Glutamatergic neuron (in vitro differentiated cells): Measurements from ENCODE around the gene SLC30A1. TPM values are rescaled to one million over a fixed set of nuclear protein-coding genes. Genes with fewer than 3 reads are reported as not detected.

ENCODE experiments used
- DNase-seq: peaks from one replicate; pipeline ENCODE4 v3.0.0; 2022
- H3K27ac Mint-ChIP-seq: one replicate; pipeline ENCODE4 v1.8.0; 2020; ENCODE audit warnings: mild to moderate bottlenecking, mixed read lengths, inconsistent platforms; ENCODE audit not compliant: unreplicated experiment
- H3K27me3 Mint-ChIP-seq: one replicate; pipeline ENCODE4 v1.8.0; 2020; ENCODE audit warnings: mild to moderate bottlenecking, moderate library complexity, mixed read lengths, inconsistent platforms; ENCODE audit not compliant: unreplicated experiment
- H3K36me3 Mint-ChIP-seq: one replicate; pipeline ENCODE4 v1.8.0; 2020; ENCODE audit warnings: mild to moderate bottlenecking, mixed read lengths, inconsistent platforms; ENCODE audit not compliant: unreplicated experiment
- H3K4me1 Mint-ChIP-seq: one replicate; pipeline ENCODE4 v1.8.0; 2020; ENCODE audit warnings: mild to moderate bottlenecking, low read depth, mixed read lengths, inconsistent platforms; ENCODE audit not compliant: unreplicated experiment
- H3K4me3 Mint-ChIP-seq: one replicate; pipeline ENCODE4 v1.8.0; 2020; ENCODE audit warnings: mild to moderate bottlenecking, mixed read lengths, inconsistent platforms; ENCODE audit not compliant: unreplicated experiment
- H3K9me3 Mint-ChIP-seq: one replicate; pipeline ENCODE4 v1.8.0; 2020; ENCODE audit warnings: mild to moderate bottlenecking, moderate library complexity, mixed read lengths, inconsistent platforms; ENCODE audit not compliant: unreplicated experiment
- total RNA-seq: library from RNA; stranded (reverse); fragmentation: NEBNext Ultra II Directional; extraction: Animal tissue kit (Norgen Biotek cat#: 25700); gene quantifications from one replicate; pipeline ENCODE4 v1.2.1, GENCODE V29; 2021; ENCODE audit not compliant: unreplicated experiment
- TF ChIP-seq, protein P1 (sequence below): fragments of 200-600 bp; sonication (generic); IDR thresholded peaks from one replicate; pipeline ENCODE4 v1.5.0; 2021; ENCODE audit not compliant: partially characterized antibody, unreplicated experiment

SLC30A1 gene
- total RNA-seq, 1 donor from 2014 or later = 3.1 TPM

DNA sequence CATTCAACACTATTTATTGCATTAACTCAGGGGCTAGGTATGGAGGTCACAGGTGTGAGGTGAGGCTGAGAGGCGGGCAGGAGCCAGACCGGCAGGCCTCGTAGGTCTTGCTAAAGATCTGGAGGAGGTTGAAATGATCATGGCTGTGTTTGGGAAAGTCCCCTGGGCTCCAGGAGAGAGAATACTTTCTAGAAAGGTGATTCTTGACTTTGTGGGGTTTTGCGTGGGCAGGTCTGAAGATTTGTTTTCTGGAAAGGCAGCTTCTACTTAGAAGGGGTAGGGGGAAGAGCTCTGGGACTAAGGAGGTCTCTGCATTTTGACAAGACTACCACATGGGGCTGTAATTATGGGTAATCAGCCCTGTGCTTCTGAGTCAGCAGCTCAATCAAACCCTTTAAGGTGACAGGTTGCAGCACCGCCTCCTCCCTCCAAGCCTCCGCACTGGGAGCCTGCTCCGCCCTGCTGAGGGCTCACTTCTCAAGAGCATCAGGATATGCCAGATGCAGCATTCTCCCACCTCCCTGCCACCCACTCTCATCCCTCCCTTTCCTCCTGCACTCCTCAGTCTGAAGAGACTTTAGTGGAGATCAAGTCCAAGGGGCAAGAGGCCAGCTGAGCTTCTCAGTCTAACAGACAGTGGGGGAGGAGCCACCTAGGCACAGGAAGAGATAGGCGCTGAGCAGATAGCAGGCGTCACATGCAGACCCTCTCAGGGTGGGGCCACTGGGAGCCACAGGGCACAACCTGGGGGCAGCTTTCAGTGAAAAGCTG is 30.5 kb downstream of the SLC30A1 start:
- no peak overlapping the region for H3K27ac Mint-ChIP-seq
- H3K27me3 Mint-ChIP-seq = no peaks in the 10 kb centered on the region
- H3K4me3 Mint-ChIP-seq = no peak overlapping the region
- DNase-seq = no peak
- no peaks in the 10 kb centered on the region for H3K36me3 Mint-ChIP-seq
- H3K4me1 Mint-ChIP-seq = no peaks in the 10 kb centered on the region
- TF ChIP-seq, protein P1, sequence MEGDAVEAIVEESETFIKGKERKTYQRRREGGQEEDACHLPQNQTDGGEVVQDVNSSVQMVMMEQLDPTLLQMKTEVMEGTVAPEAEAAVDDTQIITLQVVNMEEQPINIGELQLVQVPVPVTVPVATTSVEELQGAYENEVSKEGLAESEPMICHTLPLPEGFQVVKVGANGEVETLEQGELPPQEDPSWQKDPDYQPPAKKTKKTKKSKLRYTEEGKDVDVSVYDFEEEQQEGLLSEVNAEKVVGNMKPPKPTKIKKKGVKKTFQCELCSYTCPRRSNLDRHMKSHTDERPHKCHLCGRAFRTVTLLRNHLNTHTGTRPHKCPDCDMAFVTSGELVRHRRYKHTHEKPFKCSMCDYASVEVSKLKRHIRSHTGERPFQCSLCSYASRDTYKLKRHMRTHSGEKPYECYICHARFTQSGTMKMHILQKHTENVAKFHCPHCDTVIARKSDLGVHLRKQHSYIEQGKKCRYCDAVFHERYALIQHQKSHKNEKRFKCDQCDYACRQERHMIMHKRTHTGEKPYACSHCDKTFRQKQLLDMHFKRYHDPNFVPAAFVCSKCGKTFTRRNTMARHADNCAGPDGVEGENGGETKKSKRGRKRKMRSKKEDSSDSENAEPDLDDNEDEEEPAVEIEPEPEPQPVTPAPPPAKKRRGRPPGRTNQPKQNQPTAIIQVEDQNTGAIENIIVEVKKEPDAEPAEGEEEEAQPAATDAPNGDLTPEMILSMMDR = no peak
- H3K9me3 Mint-ChIP-seq = peaks cover 1% of the 10 kb centered on the region

DNA sequence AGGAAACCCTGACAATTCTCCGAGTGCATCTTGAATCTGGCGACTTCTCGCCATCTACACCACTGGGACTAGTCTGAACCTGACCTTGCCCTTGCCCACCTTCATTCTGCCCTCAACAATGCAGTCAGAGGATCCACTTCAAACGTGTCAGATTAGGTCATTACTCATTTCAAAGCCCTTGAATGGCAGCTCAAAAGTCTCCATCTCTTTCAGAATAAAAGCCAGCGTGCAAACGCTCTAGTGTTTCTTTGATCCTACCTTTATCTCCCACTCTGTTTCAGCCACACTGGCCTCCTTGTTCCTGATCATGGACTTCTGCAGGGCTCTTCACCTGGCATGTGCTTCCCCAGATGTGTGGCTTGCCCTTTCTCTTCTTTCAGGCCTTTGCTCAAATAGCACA is 31.3 kb downstream of the SLC30A1 start:
- no peaks in the 10 kb centered on the region for H3K27me3 Mint-ChIP-seq
- H3K9me3 Mint-ChIP-seq = peaks cover 1% of the 10 kb centered on the region
- DNase-seq = no peak
- H3K4me1 Mint-ChIP-seq = no peaks in the 10 kb centered on the region
- H3K27ac Mint-ChIP-seq = no peak overlapping the region
- TF ChIP-seq, protein P1 = no peak
- H3K4me3 Mint-ChIP-seq = no peak overlapping the region
- H3K36me3 Mint-ChIP-seq = no peaks in the 10 kb centered on the region

DNA sequence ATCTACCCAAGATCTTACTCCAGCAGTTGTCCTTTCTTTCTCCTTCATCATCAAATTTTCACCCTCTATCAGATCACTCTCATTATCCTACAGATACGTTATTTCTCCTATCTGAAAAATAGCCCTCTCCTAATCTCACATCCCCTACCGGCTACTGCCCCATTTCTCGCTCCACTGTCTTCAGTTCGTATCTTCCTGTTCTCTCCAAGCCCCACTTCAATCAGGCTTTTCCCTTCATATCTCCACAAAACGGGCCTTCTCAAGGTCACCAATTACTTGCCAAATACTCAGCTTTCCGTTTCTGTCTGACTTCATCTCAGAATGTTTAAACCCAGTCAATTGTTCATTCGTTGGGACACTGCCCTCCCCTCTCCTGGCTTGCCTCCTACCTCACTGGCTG is 32.4 kb downstream of the SLC30A1 start:
- TF ChIP-seq, protein P1 = no peak
- H3K27me3 Mint-ChIP-seq = no peaks in the 10 kb centered on the region
- no peak overlapping the region for H3K27ac Mint-ChIP-seq
- H3K36me3 Mint-ChIP-seq = peaks cover 3% of the 10 kb centered on the region
- DNase-seq = no peak
- peaks cover 1% of the 10 kb centered on the region for H3K9me3 Mint-ChIP-seq
- H3K4me3 Mint-ChIP-seq = no peak overlapping the region
- no peaks in the 10 kb centered on the region for H3K4me1 Mint-ChIP-seq

DNA sequence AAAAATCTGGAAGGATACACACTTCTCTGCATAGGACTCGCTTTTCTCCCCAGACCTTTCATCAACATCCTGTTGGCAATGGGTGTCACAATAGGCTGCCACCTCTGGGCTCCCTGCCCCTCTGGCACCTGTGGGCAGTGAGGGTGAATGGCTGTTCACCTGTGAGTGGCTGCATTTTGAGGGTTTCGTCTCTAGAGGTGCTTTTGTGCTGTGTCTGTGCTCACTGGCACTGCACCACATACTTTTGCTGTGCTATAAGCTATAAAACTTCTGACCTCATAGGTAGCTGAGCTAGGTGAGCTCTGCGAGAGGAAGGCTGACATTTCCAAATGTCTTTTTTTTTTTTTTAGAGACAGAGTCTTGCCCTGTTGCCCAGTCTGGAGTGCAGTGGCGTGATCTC is 35.9 kb downstream of the SLC30A1 start:
- TF ChIP-seq, protein P1 = no peak
- no peak for DNase-seq
- no peak overlapping the region for H3K4me3 Mint-ChIP-seq
- peaks cover 5% of the 10 kb centered on the region for H3K27me3 Mint-ChIP-seq
- peaks cover 4% of the 10 kb centered on the region for H3K4me1 Mint-ChIP-seq
- H3K9me3 Mint-ChIP-seq = peaks cover 12% of the 10 kb centered on the region
- peaks cover 9% of the 10 kb centered on the region for H3K36me3 Mint-ChIP-seq
- no peak overlapping the region for H3K27ac Mint-ChIP-seq

DNA sequence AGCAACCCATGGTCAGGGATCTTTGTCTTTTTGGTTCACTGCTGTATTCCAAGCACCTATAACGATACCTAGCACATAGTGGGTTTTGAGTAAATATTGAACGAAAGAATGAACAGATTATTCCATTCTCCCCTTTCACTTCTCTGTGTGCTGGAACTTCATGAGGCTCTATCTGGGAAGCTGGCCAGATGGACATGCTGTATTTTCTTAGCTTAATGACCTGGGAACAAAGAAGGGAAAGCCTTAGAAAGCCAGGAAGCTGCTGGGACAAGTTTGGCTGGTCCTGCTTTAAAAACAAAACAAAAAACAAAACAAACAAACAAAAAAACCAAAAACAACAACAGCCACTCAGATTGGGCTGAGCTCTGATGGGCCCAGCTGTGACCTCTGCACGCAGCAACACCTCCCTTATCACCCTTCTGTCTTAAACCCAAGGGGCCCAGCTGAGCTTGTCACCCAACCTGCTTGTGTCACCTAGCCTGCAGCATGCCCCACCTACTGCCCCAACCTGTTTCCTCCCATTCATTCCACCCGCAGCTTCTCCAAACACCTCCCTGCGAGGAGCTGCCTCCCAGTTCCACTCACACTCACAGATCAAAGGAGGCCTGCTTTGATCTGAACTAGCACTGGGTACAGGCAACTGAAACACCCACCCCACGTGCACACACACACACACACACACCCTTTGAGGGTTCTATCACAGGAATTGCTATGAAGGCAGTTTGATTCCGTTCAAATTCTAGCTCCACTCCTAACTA is 37.1 kb downstream of the SLC30A1 start:
- H3K36me3 Mint-ChIP-seq = peaks cover 9% of the 10 kb centered on the region
- no peak overlapping the region for H3K4me3 Mint-ChIP-seq
- no peak for DNase-seq
- H3K4me1 Mint-ChIP-seq = peaks cover 4% of the 10 kb centered on the region
- H3K9me3 Mint-ChIP-seq = peaks cover 12% of the 10 kb centered on the region
- H3K27me3 Mint-ChIP-seq = peaks cover 5% of the 10 kb centered on the region
- H3K27ac Mint-ChIP-seq = no peak overlapping the region
- TF ChIP-seq, protein P1 = no peak
